Lung (tissue), 12 donors: ENCODE measurements around the gene NCLN. TPM values are rescaled to one million over a fixed set of nuclear protein-coding genes. Genes with fewer than 3 reads are reported as not detected.
"Not testable (repeated sequence)": the region's sequence is repeated elsewhere in the genome, so short reads cannot be mapped to it uniquely, and the experiment has no call there.

ENCODE experiments used
- ATAC-seq: fragments of 200-7000 bp; cut with Tn5 transposase; one replicate; pipeline ENCODE4 v1.9.1; 2020; ENCODE audit warnings: moderate number of reproducible peaks; ENCODE audit not compliant: insufficient read depth, low FRiP score
- DNase-seq, 3 donors: peaks; one replicate each; pipeline ENCODE4 v3.0.0-alpha.2; 2013 to 2017
- H3K27ac ChIP-seq, 2 donors: one replicate each; pipeline ENCODE4 v1.5.1; 2013; ENCODE audit warnings: mild to moderate bottlenecking in 2 of 2, moderate library complexity in 2 of 2, control low read depth in 1 of 2, inconsistent platforms in 1 of 2, low read depth in 1 of 2, low read length in 1 of 2
- H3K27me3 ChIP-seq, 3 donors: one replicate each; pipeline ENCODE4 v1.5.1; 2013; ENCODE audit warnings: low read length in 2 of 3; ENCODE audit not compliant: control insufficient read depth in 3 of 3, insufficient read depth in 3 of 3
- H3K36me3 ChIP-seq, 4 donors: one replicate each; pipeline ENCODE4 v1.5.1; 2013; ENCODE audit warnings: low read length in 4 of 4, mild to moderate bottlenecking in 1 of 4, moderate library complexity in 1 of 4; ENCODE audit not compliant: control insufficient read depth in 4 of 4, insufficient read depth in 4 of 4
- H3K4me1 ChIP-seq, 5 donors: one replicate each; pipeline ENCODE4 v1.5.1; 2013; ENCODE audit warnings: low read length in 5 of 5, mild to moderate bottlenecking in 2 of 5, moderate library complexity in 1 of 5; ENCODE audit not compliant: control insufficient read depth in 5 of 5, insufficient read depth in 5 of 5
- H3K4me3 ChIP-seq: one replicate; pipeline ENCODE4 v1.5.1; 2013; ENCODE audit warnings: mild to moderate bottlenecking, control low read depth, moderate library complexity
- H3K9ac ChIP-seq, 2 donors: one replicate each; pipeline ENCODE4 v1.5.1; 2013; ENCODE audit warnings: low read length in 2 of 2, control low read depth in 1 of 2; ENCODE audit not compliant: insufficient read depth in 1 of 2
- H3K9me3 ChIP-seq, 4 donors: one replicate each; pipeline ENCODE4 v1.5.1; 2013; ENCODE audit warnings: low read length in 3 of 4, mild to moderate bottlenecking in 1 of 4, moderate library complexity in 1 of 4; ENCODE audit not compliant: control insufficient read depth in 4 of 4, insufficient read depth in 3 of 4
- WGBS, 2 donors: extraction: QIAGEN DNeasy Blood & Tissue Kit; methylation state at CpG; one replicate each; pipeline ENCODE4 v1.1.7; 2013; 5-methylcytosine and 5-hydroxymethylcytosine counted together
- polyA plus RNA-seq, 2 donors: library from polyadenylated mRNA; stranded (reverse); fragments of 200-250 nt; gene quantifications; one replicate each; pipeline ENCODE4 v1.2.1, GENCODE V29; 2013
- total RNA-seq, 2 donors: library from RNA; depleted of rRNA in 1 of 2; stranded (reverse); fragments of >200 nt in 1 of 2; gene quantifications; one replicate each; pipeline ENCODE4 v1.2.1, GENCODE V29; 2014 to 2021
- TF ChIP-seq, protein P1 (sequence below): IDR thresholded peaks from 2 replicates; pipeline ENCODE4 v1.5.1; 2012; ENCODE audit warnings: mild to moderate bottlenecking; ENCODE audit errors: control extremely low read depth, extremely low read depth
- donor health status: control.
- donor health status: control.
- donor health status: Bipolar disorder and iron deficiency.
- donor health status: healthy.
- donor health status: DM: yes; HTN: yes; CAD: no.

Gene NCLN
- total and polyA plus RNA-seq, 4 donors = 24.8 to 117 (median 63.1) TPM

DNA sequence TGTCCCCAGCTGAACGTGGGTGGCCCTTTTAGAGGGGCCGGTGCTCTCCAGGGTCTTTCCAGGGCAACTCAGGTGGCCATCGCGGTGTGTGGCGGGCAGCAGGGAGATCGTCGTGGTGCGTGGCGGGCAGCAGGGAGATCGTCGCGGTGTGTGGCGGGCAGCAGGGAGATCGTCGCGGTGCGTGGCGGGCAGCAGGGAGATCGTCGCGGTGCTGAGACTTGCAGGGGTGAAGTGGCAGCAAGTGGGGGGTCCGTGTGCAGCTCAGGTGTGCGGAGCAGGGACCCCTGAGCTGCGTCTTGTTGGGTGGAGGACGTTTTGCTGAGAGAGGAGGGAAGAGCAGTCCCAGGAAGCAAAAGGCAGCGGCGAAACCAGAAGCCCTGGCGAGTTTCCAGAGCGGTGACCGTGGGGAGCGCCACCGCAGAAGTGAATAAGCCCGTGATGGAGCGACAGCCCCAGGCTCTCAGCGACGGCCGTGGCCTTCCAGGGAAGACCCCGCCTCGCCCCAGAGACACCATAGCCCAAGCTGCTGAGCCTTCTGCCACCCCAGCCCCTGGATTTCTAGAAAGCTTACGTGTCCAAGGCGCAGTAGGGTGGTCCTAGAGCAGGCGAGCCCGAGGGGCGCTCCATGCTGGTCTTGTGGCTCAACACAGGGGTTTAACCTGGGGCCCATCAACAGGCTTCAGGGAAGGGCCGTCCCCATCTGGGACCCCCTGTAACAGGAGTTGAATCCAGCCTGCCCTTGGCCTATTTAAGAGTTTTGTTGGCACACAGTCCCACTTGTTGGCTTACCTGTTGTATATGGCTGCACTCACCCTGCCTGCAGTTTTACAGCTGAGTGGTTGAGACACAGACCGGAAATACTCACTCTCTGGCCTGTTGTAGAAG lies 5.4 kb downstream of the NCLN start:
- Histone ChIP-seq H3K27ac (no peak overlapping the region), H3K27me3 (no peaks in the 10 kb centered on the region), H3K4me3 (no peak overlapping the region), H3K9me3 (no peaks in the 10 kb centered on the region), H3K9ac (no peak overlapping the region), H3K4me1 (peaks cover 0 to 20% (median 4%) of the 10 kb centered on the region in 5 donors), H3K36me3 (peaks cover 0 to 34% (median 0%) of the 10 kb centered on the region in 4 donors)
- TF ChIP-seq, protein P1, sequence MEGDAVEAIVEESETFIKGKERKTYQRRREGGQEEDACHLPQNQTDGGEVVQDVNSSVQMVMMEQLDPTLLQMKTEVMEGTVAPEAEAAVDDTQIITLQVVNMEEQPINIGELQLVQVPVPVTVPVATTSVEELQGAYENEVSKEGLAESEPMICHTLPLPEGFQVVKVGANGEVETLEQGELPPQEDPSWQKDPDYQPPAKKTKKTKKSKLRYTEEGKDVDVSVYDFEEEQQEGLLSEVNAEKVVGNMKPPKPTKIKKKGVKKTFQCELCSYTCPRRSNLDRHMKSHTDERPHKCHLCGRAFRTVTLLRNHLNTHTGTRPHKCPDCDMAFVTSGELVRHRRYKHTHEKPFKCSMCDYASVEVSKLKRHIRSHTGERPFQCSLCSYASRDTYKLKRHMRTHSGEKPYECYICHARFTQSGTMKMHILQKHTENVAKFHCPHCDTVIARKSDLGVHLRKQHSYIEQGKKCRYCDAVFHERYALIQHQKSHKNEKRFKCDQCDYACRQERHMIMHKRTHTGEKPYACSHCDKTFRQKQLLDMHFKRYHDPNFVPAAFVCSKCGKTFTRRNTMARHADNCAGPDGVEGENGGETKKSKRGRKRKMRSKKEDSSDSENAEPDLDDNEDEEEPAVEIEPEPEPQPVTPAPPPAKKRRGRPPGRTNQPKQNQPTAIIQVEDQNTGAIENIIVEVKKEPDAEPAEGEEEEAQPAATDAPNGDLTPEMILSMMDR = no peak
- no peak for DNase-seq
- ATAC-seq = no peak
- 85 to 90% methylated on average over 46 of the region's 46 CpGs for WGBS, 2 donors

DNA sequence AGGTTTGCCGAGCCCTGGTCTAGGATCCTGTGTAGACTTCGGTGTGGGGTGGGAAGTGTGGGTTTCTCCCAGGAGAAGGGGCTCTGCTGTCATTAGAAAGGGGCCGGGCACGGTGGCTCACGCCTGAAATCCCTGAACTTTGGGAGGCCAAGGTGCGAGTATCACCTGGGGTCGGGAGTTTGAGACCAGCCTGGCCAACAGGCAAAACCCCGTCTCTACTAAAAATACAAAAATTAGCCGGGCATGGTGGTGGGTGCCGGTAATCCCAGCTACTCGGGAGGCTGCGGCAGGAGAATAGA lies 6.0 kb downstream of the NCLN start:
- WGBS, 2 donors = 90 to 96% methylated on average over 12 of the region's 12 CpGs
- peaks cover 0 to 40% (median 0%) of the 10 kb centered on the region in 4 donors for H3K36me3 ChIP-seq
- not testable (repeated sequence) for DNase-seq, H3K9ac ChIP-seq, H3K4me3 ChIP-seq, ATAC-seq, H3K27me3 ChIP-seq, H3K9me3 ChIP-seq, H3K27ac ChIP-seq
- peaks cover 0 to 16% (median 4%) of the 10 kb centered on the region in 5 donors for H3K4me1 ChIP-seq

DNA sequence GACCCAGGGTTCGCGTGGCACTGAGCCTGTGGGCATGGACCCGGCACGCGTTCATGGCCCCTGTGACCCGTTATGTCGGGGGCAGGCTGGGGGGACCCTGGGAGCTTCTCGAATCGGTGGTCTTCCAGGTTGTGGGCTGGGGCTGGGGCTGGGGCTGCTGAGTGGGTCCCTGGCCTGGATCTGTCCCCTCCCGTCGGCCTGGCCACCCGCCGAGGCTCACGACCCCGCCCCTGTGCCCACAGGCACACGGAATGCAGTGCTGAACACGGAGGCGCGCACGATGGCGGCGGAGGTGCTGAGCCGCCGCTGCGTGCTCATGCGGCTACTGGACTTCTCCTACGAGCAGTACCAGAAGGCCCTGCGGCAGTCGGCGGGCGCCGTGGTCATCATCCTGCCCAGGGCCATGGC lies 6.5 kb downstream of the NCLN start:
- WGBS, 2 donors = 96 to 98% methylated on average over 28 to 32 of the region's 32 CpGs
- Histone ChIP-seq H3K27ac (no peak overlapping the region), H3K4me1 (peaks cover 0 to 12% (median 0%) of the 10 kb centered on the region in 5 donors), H3K27me3 (no peaks in the 10 kb centered on the region), H3K4me3 (no peak overlapping the region), H3K9ac (no peak overlapping the region), H3K9me3 (no peaks in the 10 kb centered on the region), H3K36me3 (peaks cover 0 to 44% (median 0%) of the 10 kb centered on the region in 4 donors)
- ATAC-seq = no peak
- DNase-seq = no peak
- TF ChIP-seq, protein P1 = no peak

DNA sequence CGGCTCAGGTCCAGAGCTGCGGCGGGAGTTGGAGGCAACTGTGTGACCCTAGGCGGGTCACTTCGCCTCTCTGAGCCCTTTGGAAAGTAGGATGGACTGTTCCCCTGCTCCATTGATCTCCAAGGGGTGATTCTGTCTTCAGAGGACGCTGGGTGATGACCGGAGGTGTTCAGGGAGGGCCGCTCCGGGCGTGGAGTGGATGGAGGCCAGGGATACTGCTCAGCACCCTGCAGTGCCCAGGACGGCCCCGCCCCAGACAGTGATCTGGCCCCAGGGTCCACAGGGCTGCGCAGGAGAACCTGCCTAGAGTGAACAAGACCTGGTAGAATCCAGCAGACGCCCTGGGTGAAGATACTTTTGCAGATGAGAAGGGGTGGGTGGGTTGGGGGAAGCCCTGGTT lies 7.0 kb downstream of the NCLN start:
- Histone ChIP-seq H3K4me3 (no peak overlapping the region), H3K27me3 (no peaks in the 10 kb centered on the region), H3K27ac (no peak overlapping the region), H3K9me3 (no peaks in the 10 kb centered on the region), H3K4me1 (peaks cover 0 to 8% (median 0%) of the 10 kb centered on the region in 5 donors), H3K36me3 (peaks cover 0 to 44% (median 0%) of the 10 kb centered on the region in 4 donors), H3K9ac (no peak overlapping the region)
- TF ChIP-seq, protein P1 = no peak
- DNase-seq (no peak), ATAC-seq (no peak)
- 94 to 95% methylated on average over 14 of the region's 14 CpGs for WGBS, 2 donors
